ENCODE measurements around the gene C18orf32.

- TF ChIP-seq FOXA1 (IDR thresholded peaks at IDR 0.05) (no peak), LEF1 (IDR thresholded peaks at IDR 0.05; ENCODE audit: borderline replicate concordance) (no peak), NFRKB (IDR thresholded peaks at IDR 0.05) (no peak), SP1 (IDR thresholded peaks at IDR 0.05) (no peak), FOXM1 (IDR thresholded peaks at IDR 0.05; ENCODE audit: borderline replicate concordance) (no peak), L3MBTL2 (conservative IDR thresholded peaks at IDR 0.05) (no peak), HDGF (IDR thresholded peaks at IDR 0.05; ENCODE audit: borderline replicate concordance) (no peak), ARNT (IDR thresholded peaks at IDR 0.05) (no peak)
Observed at GRCh38 chr18:49467599-49467998, 19.4 kb downstream of the C18orf32 start.
